Measurements from ENCODE around the gene CGN.

DNA sequence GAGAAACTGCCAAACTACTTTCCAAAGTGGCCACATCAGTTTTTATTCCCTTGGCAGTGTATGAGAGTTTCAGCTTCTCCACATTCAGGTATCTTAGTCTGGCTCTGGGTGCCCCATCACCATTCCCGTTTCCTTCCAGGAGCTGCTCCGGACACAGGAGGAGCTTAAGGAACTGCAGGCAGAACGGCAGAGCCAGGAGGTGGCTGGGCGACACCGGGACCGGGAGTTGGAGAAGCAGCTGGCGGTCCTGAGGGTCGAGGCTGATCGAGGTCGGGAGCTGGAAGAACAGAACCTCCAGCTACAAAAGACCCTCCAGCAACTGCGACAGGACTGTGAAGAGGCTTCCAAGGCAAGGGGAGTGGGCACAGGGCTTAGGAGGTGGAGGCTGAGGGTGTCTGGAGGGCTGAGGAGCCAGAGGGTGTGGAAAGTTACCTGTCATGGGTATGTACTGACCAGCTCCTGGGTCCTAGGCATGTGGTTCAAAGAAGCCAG, 18.1 kb downstream of the CGN start:
- TF ChIP-seq, protein P1, sequence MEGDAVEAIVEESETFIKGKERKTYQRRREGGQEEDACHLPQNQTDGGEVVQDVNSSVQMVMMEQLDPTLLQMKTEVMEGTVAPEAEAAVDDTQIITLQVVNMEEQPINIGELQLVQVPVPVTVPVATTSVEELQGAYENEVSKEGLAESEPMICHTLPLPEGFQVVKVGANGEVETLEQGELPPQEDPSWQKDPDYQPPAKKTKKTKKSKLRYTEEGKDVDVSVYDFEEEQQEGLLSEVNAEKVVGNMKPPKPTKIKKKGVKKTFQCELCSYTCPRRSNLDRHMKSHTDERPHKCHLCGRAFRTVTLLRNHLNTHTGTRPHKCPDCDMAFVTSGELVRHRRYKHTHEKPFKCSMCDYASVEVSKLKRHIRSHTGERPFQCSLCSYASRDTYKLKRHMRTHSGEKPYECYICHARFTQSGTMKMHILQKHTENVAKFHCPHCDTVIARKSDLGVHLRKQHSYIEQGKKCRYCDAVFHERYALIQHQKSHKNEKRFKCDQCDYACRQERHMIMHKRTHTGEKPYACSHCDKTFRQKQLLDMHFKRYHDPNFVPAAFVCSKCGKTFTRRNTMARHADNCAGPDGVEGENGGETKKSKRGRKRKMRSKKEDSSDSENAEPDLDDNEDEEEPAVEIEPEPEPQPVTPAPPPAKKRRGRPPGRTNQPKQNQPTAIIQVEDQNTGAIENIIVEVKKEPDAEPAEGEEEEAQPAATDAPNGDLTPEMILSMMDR (IDR thresholded peaks at IDR 0.05) = no peak
- TF ChIP-seq POLR2A (IDR thresholded peaks at IDR 0.05) (no peak), POLR2AphosphoS5 (IDR thresholded peaks at IDR 0.05) (no peak)
